Measurements from ENCODE around the gene PKD2L1. TPM values are rescaled to one million over a fixed set of nuclear protein-coding genes. Genes with fewer than 3 reads are reported as not detected.

The PKD2L1 gene
- total and polyA plus RNA-seq, 9 of the 15 experiments (the other 6 are each of a cell fraction or from before 2014, with no cell fraction given) = not detected

GRCh38 chr10:100356067-100357017, 26.3 kb upstream of the PKD2L1 start (continued):
- no peak for TF ChIP-seq SRSF7 (optimal IDR thresholded peaks at IDR 0.05; ENCODE audit: low read depth, low read length)

DNA sequence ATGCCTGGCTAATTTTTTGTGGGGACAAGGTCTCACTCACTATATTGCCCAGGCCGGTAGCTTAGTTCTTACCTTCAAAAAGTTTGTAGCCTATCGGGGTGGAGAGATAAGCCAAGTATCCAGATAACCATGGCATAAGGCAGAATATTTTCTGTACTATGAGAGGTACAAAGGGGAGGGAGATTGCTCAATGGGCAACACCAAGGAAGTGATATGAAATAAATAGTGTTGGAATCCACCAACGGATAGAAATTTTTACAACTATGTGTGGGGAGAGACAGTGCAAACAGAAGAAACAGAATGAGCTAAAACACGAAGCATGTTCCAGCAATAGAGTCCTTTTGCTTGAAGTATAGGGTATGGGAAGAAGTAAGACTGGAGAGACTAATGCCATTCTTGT, 25.1 kb upstream of the PKD2L1 start:
- Histone ChIP-seq H3K9me1 (ENCODE audit: control insufficient read depth, insufficient read depth, low read length) (peaks cover 4% of the 10 kb centered on the region), H3K27me3 (ENCODE audit: control insufficient read depth in 2 of 2, insufficient read depth in 2 of 2, low read length in 2 of 2) (no peaks in the 10 kb centered on the region), H3K27ac (ENCODE audit: extremely low read depth, low read depth, low read length) (no peak overlapping the region), H3K36me3 (ENCODE audit: control insufficient read depth, insufficient read depth, low read length) (peaks cover 92% of the 10 kb centered on the region), H3K79me2 (ENCODE audit: control insufficient read depth, insufficient read depth, low read length) (peaks cover 77% of the 10 kb centered on the region), H3K4me3 (no peak overlapping the region), H3K9ac (ENCODE audit: insufficient read depth in 1 of 2, low read depth in 2 of 2, low read length in 2 of 2) (no peak overlapping the region), H2AFZ (ENCODE audit: low read depth, low read length) (no peak overlapping the region), H4K20me1 (replicated peaks; ENCODE audit: control insufficient read depth, insufficient read depth, low read length) (peaks cover 41% of the 10 kb centered on the region), H3K4me1 (replicated peaks in 1 of 2; ENCODE audit: control insufficient read depth in 2 of 2, insufficient read depth in 2 of 2, low read length in 2 of 2) (peaks cover 20 to 47% of the 10 kb centered on the region in 2 experiments), H3K9me3 (replicated peaks; ENCODE audit: control insufficient read depth, insufficient read depth, low read depth, low read length) (no peaks in the 10 kb centered on the region), H3K4me2 (ENCODE audit: insufficient read depth, low read length) (no peak overlapping the region)
- ChIA-PET CTCF (ENCODE audit: low intra/inter-chr PET ratio) (no interaction called here), POLR2A (interaction anchor here (0.8 to 2.2 kb wide), 2 partner anchors 9 to 10 kb away, joined by 3 to 6 read pairs; no protein-coding TSS in a partner anchor)
- no peak for TF ChIP-seq NFATC3 (IDR thresholded peaks at IDR 0.05)
- FAIRE-seq (no peak), ATAC-seq (no peak), DNase-seq (ENCODE audit: extremely low read depth in 1 of 4, low spot score in 3 of 4) (no peak)
- in situ Hi-C loops (cut with MboI) (no loop called here), intact Hi-C loops (cut with micrococcal nuclease) (no loop called here)
- BruUV-seq (replicated peaks) = no TSS peak
- WGBS (ENCODE audit: insufficient coverage, low coverage, missing lambda C conversion rate) = 78% methylated on average over 4 of the region's 4 CpGs
